Midbrain (tissue), 1 donor: Measurements from ENCODE around the gene TTC9C.
"Not testable (repeated sequence)": the region's sequence is repeated elsewhere in the genome, so short reads cannot be mapped to it uniquely, and the experiment has no call there.

Source experiments
- DNase-seq: peaks from one replicate; lab custom pipeline; 2025; lab: John Stamatoyannopoulos, UW

The TTC9C gene

GRCh38 chr11:62752177-62752785, 24.0 kb downstream of the TTC9C start:
- no peak for DNase-seq

DNA sequence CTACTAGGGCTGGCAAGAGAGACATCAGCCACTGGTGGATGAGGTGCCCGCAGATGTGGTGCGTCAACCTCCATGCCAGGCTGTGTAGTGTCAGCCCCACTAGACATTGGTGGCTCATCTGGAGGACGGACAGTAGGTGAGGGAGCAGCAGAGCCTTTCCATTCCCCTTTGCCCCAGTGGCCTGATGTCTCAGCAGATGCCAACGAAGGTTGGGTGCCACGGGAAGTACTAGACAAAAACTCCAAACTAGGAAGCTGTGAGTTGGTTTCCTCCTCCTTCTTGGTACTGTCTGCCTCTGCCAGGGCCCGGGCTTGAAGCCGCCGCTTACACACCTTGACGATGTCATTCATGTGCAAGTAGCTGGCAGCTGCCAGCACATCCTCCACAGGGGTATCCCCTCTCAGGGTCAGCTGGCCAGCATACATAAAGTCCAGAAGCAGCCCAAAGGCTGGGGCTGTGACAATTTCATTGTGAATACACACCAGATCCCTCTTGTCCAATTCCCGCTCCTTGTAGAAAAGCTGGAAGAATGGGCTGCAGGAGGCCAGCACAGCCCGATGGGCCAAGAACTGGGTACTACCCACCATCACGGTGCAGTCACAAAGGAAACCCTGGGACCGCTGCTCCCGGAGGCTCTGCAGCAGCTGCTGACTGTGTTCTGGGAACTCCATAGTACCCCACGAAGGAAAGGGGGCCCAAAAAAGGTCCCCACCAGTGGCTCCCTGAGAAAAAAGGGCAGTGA, 24.9 kb downstream of the TTC9C start:
- no peak for DNase-seq

GRCh38 chr11:62753736-62754603, 25.7 kb downstream of the TTC9C start, which contains the start of gene ZBTB3:
TSS of gene ZBTB3 (minus strand) at chr11:62754160. CDS start at chr11:62753664, 496 bp downstream.
- peak; percentile 98 for DNase-seq

DNA sequence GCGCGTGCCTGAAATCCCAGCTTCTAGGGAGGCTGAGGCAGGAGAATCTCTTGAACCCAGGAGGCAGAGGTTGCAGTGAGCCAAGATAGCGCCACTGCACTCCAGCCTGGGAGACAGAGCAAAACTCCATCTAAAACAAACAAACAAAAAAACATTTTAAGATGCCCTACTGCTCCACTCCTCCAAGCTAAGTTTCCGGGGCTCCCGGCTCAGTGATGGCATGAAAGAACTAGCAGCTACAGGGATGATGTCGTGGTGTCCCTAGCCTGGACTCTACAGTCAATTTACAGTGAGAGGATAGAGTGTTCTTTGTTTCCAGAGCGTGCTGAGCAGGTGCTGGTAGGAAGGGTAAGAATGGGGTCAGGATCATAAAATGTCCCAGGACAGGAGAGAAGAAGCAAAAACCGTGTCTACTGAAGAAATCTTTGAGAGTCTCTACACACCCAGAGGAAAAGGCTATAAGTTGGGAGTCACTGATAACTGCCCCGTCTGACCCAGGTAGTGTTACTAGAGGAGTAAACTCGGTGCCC, 26.9 kb downstream of the TTC9C start:
- no peak for DNase-seq

- no peak for DNase-seq
These were observed 29.8 kb downstream of the TTC9C start for GRCh38 chr11:62757846-62758788.

DNA sequence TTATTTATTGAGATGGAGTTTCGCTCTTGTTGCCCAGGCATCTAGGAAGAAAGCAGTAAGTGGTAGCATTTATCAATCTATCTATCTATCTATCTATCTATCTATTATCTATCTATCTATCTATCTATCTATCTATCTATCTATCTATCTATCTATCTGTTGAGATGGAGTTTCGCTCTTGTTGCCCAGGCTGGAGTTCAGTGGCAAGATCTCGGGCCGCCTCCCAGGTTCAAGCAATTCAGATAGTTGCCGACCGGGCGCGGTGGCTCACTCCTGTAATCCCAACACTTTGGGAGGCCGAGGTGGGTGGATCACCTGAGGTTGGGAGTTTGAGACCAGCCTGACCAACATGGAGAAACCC, 32.6 kb downstream of the TTC9C start:
- not testable (repeated sequence) for DNase-seq

- peak; percentile 74 for DNase-seq
These were observed 42.5 kb downstream of the TTC9C start for GRCh38 chr11:62770778-62771143.

DNA sequence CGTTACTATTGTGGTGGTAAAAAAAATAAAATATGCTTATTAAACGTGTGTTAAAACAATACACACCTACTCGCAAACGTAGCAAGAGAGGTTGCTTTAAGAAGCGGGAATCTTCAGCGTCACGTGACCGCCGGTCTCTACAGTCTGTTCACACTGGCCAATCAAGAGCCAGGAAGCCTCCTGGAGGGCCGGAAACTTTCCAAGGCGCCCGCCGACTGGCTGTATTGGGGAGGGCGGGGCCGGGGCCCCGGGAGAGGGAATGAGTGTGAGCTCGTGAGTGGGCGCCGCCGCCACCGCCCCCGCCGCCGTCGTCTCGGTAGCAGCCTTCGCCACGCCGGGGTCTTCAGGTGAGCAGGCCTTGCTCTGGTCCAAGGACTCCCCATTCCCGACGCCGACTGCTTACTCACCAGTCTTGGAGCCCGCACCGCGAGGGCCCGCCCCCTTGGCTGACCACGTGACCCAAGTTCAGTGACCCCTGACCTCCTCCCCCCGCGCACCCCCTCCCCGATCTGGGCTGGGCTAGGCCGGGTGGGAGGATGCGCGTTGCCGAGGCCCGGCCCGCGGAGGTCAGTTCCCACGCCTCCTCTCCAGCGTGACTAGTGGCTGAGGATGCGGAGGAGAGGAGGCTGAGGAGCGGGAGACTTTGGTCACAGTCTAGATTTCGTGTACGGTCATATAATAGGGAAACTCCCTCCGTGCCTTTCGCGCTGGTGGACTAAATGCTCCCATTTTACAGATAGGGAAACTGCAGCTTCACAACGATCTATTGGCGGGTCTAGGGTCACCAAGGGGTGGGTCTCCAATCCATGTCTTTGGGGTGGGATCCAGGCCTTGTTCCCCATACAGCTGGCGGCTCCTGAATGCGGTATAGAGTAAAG, 43.1 kb downstream of the TTC9C start, which contains the start of gene TAF6L:
Gene TAF6L (plus strand): TSS at position 253 of the 878 bp plus-strand sequence. CDS start 4,388 bp downstream, outside the sequence.
- DNase-seq, result peak; percentile 97

DNA sequence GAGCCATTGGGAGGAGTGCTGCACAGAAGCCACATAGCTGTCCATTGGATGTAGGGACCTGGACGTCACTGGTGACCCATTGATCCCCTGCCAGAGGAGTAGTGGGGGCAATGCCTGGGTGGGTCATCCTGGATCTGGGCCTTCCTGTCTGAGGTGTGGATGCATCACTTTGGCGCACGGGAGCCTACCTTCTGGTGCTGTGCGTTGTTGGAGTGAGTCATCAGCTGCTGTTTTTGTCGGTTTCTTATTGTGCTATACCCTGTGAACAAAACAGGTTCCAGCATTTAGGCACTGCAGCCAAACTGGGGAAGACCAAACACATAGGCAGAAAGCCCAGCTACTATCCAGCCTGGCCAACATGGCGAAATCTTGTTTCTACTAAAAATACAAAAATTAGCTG, 46.1 kb downstream of the TTC9C start:
- DNase-seq, result no peak

- DNase-seq, result no peak
These were observed 47.4 kb downstream of the TTC9C start for GRCh38 chr11:62775646-62776045.

GRCh38 chr11:62777389-62777788, 49.1 kb downstream of the TTC9C start:
- DNase-seq, result no peak

DNA sequence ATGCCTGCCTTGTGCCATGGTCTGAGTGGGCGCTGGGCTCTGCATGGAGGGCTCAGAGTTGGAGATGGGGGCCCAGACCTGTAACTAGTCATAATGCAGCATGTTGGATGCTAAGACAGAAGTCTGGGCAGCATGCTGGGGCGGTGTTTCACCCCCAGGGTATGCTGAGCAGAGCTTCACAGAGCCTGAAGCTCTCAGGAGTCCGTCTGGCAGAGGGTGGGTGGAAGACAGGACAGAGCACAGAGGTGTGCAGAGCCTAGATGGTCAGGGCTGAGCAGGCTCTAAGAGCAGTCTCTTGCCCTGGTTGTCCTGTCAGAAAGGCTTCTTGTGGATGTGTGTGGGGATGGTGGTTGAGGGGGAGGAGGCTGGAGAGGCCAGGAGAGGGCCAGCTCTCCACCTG, 50.2 kb downstream of the TTC9C start:
- DNase-seq, result no peak

- DNase-seq, result no peak
These were observed 54.5 kb downstream of the TTC9C start for GRCh38 chr11:62782753-62783152.

- peak; percentile 88 for DNase-seq
These were observed 58.2 kb downstream of the TTC9C start for GRCh38 chr11:62786318-62787004.

GRCh38 chr11:62787005-62787759, 58.9 kb downstream of the TTC9C start, which contains the start of gene TMEM179B:
TSS of gene TMEM179B (plus strand) at chr11:62787402. CDS start at chr11:62787432, 30 bp downstream.
- peak; percentile 98 for DNase-seq
